T-helper 22 cell (primary cell): ENCODE data around the gene CERT1.

Experiments used
- DNase-seq: peaks from one replicate; pipeline ENCODE4 v3.0.0-alpha.2; 2020; ENCODE audit warnings: low read depth

Gene CERT1

GRCh38 chr5:75471193-75471592, 40.2 kb downstream of the CERT1 start:
- no peak for DNase-seq

- no peak for DNase-seq
Measured at GRCh38 chr5:75469017-75469416, 42.4 kb downstream of the CERT1 start.

GRCh38 chr5:75468593-75468992, 42.8 kb downstream of the CERT1 start:
- DNase-seq: no peak

- DNase-seq: no peak
Measured at GRCh38 chr5:75466006-75466716, 45.3 kb downstream of the CERT1 start.

GRCh38 chr5:75465480-75465879, 45.9 kb downstream of the CERT1 start:
- no peak for DNase-seq

- no peak for DNase-seq
Measured at GRCh38 chr5:75463726-75464125, 47.7 kb downstream of the CERT1 start.

GRCh38 chr5:75461679-75462078, 49.8 kb downstream of the CERT1 start:
- no peak for DNase-seq

- no peak for DNase-seq
Measured at GRCh38 chr5:75460942-75461610, 50.4 kb downstream of the CERT1 start.

- no peak for DNase-seq
Measured at GRCh38 chr5:75460532-75460931, 50.9 kb downstream of the CERT1 start.

GRCh38 chr5:75457691-75458090, 53.7 kb downstream of the CERT1 start:
- DNase-seq: no peak

GRCh38 chr5:75457161-75457560, 54.3 kb downstream of the CERT1 start:
- DNase-seq: no peak

GRCh38 chr5:75450069-75450468, 61.4 kb downstream of the CERT1 start:
- no peak for DNase-seq

- no peak for DNase-seq
Measured at GRCh38 chr5:75446068-75446467, 65.4 kb downstream of the CERT1 start.

- DNase-seq: no peak
Measured at GRCh38 chr5:75441560-75441959, 69.9 kb downstream of the CERT1 start.

GRCh38 chr5:75439276-75439675, 72.2 kb downstream of the CERT1 start:
- no peak for DNase-seq

GRCh38 chr5:75438722-75439121, 72.7 kb downstream of the CERT1 start:
- DNase-seq: no peak

- DNase-seq: no peak
Measured at GRCh38 chr5:75435096-75435495, 76.3 kb downstream of the CERT1 start.

GRCh38 chr5:75433814-75434506, 77.5 kb downstream of the CERT1 start:
- no peak for DNase-seq

GRCh38 chr5:75414241-75414640, 97.2 kb downstream of the CERT1 start:
- no peak for DNase-seq

- no peak for DNase-seq
Measured at GRCh38 chr5:75412111-75412990, 99.1 kb downstream of the CERT1 start.

GRCh38 chr5:75405296-75405695, 106.1 kb downstream of the CERT1 start:
- DNase-seq: no peak

GRCh38 chr5:75395277-75395676, 116.2 kb downstream of the CERT1 start:
- DNase-seq: no peak
